MV-4-11 (cell line): ENCODE results near the gene KLRG1.

ENCODE experiments used
- DNase-seq: peaks from one replicate; lab custom pipeline; 2025; lab: John Stamatoyannopoulos, UW

Gene KLRG1

DNA sequence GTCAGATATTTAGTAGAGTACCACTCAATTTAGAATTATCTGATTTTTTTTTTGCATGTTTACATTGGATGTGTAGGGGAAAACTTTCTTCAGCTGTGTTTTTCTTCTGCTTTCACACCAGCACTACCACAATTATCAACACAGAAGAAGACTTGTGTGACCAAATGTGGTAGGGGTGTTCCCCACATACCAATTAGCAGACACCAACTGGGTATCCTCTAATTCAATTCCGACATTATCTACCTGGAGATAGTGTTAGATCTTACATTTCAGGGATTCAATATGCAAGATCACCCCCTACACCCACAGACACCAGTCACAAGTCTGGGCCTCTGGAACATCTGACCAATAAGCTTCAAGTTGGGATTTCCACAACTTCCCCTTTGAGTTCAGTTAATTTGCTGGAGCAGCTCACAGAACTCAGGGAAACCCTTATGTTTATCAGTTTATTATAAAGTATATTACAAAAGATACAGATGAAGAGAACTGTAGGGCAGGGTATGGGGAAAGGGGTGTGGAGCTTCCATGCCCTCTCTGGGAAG is 4.1 kb upstream of the KLRG1 start:
- DNase-seq: peak; percentile 38

DNA sequence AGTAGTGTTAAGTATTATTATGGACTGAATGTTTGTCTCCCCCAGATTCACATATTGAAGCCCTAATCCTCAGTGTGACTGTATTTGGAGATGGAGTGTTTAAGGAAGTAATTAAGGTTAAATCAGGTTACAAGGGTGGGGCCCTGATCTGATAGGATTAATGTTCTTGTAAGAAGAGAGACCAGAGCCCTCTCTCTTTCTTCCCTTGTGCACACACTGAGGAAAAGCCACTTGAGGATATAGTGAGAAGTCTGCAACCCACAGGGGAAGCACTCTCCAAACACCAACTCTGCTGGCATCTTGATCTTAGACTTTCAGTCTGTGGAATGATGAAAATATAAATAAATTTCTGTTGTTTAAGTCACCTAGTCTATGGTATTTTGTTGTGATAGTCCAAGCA is 2.2 kb upstream of the KLRG1 start:
- DNase-seq: peak; percentile 67

DNA sequence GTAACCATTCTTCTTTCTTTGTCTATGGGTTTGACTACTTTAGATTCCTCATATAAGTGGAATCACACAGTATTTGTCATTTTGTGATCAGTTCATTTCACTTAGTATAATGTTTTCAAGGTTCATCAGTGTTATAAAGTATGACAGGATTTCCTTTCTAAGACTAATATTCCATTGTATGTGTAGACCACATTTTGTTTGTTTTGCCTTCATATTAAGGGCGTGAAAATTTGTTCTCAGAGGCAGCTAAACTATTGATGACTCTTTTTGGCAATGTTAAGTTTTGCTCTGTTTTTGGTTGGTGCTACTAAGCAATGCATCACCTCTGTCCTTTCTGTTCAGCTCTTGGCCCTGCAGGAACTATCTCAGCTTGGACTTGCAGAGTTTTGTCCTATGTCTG is 1.7 kb upstream of the KLRG1 start:
- DNase-seq: no peak

DNA sequence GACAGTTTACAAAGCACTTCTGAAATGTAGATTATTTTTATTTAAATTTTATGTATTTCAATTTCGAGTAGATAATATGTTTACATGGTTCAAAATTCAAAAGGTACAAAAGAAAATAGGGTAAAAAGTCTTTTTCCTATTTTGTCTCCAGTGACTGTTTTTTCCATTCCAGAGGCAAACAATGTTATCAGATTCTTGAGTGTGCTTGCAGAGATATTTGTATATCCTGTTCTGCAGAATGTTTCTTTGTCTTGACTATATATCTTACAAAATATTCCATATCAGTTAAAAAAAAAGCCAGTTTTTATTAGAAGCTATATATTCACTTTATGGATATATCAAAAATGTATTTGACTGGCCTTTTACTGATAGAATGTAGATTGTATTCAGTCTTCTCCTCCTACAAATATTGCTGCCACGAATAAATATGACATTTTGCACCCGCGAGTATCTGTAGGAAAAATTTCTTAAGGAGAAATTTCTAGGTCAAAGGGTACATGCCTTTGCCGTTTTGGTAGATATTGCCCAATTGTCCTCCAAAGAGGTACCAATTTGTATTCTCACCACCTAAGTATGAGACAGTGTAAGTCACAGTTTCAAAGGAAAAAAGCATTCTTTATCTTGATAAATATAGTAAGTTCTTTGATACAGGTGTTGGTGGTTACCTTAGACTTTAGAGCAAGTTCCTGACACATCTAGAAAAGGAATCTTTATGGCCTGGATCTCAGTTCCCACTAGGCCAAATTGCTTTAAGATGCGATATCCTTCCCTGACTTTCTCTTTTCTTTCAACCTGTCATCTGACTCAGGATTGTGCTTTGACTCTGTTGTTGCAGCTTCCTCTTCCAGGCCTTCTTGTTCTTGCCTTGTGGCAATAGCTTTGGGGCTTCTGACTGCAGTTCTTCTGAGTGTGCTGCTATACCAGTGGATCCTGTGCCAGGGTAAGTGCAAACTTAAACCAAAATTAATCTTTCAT is 2.3 kb downstream of the KLRG1 start:
- peak; percentile 58 for DNase-seq

DNA sequence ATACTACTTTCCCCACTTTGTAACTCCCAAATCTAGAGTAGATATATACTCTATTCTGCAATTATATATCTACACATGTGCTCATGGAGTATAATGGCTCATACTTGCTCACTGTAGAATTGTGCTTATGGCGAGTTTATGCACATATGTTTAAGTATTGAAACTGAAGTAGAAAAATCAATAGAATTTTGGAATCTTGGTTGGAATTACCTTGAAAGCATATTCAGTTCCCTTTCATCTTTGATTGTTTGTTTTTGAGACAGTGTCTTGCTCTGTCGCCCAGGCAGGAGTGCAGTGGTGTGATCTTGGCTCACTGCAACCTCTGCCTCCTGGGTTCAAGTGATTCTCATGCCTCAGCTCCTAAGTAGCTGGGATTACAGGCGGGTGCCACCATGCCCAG is 4.5 kb downstream of the KLRG1 start:
- no peak for DNase-seq

DNA sequence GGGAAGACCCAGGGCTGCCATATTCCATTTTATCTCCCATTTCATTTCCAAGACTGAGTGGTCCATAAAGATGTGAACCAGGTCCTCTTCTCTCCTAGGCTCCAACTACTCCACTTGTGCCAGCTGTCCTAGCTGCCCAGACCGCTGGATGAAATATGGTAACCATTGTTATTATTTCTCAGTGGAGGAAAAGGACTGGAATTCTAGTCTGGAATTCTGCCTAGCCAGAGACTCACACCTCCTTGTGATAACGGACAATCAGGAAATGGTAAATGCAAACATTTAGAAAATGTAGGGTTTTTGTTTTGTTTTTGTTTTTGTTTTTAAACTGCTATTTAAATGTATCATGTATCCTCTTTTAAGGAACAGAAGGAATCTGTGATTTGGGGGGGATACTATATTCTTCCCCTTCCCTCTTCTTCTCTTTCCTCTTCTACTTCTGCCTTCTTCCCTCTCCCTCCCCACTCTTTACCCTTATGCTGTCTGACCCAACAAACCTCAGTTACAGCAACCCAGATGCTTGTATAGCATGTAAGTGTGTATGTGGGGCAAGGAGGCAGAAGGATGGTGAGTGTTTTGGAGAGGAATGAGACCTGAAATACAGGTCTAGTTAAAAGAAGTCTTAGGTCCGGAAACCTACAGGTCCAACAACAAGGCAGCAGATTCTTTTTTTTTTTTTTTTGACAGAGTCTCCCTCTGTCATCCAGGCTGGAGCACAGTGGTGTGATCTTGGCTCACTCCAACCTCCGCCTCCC is 5.9 kb downstream of the KLRG1 start:
- no peak for DNase-seq

DNA sequence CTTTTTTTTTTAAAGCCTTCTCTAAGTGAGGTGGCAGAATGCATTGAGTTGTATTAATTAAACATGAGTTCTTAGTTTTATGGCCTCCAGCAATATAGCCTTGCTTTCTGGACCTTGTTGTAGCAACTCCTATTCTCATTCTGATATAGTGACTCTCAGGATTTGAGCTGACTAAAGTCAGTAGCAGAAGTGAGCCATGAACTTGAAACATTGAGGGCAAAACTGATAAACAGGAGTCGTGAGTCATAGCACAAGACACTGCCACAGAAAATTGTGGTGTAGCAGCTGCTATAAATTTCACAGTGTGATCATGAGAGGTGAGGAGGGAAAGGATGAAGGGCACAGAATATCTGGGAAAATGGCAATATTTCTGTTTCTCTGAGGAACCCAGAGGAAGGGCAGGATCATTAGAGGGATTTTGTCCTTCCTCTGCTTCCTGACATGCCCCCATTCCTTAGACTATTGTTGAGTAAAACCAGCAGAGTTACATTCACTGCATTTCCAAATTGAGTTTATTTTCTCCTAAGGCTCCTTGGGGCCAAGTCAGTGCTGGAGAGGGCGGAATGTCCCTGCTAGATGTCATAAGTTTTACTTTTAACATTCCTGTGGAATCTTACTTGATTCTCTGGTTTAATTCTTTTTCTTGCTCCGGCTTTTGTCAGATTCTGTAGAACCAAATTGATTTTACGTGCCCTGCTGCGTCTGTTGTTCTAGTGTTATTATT is 7.5 kb downstream of the KLRG1 start:
- peak; percentile 88 for DNase-seq

DNA sequence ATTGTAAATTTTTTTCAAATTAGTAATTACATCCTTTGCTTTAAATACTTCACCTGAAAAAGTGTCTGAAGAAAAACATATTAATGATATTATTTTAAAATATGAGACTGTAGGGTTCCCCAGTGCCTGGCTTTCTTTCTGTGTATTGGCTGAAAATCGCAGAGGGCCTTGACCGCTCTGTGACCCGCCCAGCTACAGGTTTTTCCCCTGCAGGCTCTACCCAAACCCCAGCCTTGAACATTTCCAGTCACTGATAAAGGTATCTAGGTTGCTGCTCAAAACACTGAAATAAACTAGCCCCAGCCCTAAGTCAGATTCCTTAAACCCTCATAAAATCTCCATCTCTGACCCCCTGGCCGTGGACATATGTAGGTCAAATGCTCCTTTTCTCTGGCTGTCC is 11.9 kb downstream of the KLRG1 start:
- no peak for DNase-seq

DNA sequence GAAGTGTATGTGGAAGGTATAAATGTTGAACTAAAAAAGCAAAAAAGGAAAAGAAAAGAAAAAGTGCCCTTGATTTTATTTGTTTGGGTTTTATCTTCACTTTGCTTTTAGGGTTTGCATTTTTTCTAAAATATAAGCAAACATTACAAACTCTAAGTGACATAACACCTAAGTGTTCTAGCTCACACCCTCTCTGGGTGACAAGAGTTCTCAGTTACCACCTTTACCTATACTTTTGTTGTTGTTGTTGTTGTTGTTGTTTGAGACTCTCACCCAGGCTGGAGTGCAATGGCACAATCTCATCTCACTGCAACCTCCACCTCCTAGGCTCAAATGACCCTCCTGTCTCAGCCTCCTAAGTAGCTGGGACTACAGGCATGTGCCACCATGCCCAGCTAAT is 13.0 kb downstream of the KLRG1 start:
- no peak for DNase-seq

DNA sequence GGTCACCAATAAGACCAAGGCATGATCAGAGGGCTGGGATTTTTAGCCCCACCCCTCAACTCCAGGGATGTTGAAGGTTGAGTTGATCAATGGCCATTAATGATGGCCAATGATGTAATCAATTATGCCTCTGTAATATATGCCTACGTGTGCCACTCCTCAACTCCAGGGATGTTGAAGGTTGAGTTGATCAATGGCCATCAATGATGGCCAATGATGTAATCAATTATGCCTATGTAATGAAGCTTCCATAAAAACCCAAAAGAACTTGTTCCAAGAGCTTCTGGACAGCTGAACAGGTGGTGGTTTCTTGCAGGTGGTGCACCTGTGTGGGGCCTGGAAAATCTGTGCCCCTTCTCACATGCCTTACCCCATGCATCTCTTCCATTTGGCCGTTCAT is 33.2 kb downstream of the KLRG1 start:
- DNase-seq: no peak

DNA sequence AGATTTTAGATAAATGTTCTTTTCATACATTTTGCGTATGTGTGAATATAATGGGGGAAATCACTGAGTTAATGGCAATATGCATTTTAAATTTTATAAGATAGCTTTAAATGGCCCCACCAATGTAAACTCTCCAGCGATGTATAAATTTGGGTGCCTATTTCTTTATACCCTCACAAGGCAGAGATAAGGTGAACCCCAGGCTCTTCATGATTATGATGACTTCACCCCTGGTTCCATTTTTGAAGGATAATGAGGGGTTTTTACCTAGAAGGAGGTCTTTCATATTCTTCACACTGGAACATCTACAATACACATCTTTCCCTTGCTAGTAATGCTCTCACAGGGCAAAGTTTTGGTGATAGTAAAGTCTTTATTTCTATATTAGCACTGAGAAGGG is 35.2 kb downstream of the KLRG1 start:
- no peak for DNase-seq

DNA sequence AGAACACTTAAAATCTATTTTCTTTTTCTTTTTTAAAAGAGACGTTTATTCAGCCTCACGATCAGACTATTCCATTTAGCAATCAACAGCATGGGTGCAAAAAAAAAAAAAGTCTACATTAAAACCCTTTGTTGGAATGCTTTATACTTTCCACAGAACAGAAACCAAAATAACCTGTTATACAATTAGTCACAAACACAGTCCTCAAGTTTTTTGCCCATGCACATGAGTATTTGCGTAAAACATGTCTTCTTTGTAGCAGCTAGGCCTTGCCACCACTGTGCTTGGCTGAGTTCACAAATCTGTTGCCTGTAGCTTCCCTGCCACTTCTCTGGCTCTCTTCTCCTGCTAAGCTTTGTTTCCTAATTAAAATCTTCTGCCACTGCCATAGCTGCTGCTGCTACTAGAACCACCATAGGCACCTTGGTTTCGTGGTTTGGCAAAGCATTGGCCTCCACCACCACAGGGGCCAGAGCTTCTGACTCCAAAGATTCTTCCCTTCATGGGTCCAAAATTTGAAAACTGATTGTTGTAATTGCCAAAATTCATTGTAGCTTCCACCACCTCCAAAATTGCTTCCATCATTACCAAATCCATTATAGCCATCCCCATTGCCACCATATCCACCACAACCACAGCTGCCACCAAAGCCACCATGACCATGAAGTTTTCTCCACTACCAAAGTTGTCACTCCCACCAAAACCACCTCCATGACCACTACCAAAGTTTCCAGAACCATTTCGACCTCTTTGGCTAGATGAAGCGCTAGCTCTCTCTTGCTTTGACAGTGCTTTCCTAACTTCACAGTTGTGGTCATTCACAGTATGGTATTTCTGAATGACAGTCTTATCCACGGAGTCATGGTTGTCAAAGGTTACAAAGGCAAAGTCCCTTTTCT is 38.1 kb downstream of the KLRG1 start:
- DNase-seq: peak; percentile 10

DNA sequence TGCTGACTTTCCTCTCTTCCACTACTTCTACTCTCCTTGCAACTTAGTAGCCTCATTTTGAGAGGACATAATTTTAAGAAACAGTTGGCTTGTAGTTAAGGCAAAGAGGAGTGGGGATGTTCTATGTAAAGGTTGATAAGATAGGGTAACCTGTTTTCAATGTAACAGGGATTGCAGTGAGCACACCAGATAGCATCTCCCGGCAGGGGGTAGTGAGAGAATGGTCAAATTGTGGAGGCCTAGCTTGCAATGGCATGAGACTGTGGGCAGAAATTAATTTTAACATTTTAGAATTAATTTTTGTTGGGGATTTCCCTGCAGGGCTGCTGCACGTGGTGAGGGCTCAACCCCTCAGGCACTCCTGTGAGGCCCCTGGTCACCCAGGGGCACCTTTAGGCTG is 41.4 kb downstream of the KLRG1 start:
- no peak for DNase-seq

DNA sequence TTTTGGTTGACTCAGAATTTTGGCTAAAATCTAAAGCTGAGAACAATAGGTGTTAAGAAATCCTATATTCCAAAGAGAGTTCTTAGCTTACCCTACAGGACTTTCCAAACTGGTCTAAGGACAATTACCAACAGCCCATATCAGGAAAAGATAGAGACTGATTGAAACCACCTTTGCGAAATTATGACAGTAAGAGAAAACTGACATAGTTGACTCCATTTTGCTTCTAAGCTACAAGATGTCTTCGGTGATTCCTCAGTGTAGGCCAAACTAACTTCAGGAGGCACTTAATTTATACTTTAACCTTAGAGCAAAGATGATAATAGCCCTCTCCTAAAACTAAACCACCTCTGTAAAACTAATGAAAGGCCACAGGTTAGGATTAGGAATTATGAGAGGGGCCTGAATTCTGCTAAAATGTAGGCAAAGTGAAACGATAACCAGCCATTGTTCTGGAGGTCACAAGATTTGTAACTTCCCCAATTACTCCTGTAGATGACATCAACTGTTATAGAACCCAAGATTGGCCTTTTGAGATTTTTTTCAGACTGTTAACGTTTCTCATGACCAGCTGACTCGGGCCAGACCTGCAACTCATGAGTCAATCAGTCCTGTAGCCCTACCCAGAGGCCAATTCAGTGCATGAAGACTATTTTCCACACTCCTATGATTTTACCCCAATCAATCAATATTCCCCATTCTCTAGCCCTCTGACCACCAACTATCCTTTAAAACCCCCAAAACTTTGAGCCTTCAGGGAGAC is 43.0 kb downstream of the KLRG1 start:
- peak; percentile 79 for DNase-seq

DNA sequence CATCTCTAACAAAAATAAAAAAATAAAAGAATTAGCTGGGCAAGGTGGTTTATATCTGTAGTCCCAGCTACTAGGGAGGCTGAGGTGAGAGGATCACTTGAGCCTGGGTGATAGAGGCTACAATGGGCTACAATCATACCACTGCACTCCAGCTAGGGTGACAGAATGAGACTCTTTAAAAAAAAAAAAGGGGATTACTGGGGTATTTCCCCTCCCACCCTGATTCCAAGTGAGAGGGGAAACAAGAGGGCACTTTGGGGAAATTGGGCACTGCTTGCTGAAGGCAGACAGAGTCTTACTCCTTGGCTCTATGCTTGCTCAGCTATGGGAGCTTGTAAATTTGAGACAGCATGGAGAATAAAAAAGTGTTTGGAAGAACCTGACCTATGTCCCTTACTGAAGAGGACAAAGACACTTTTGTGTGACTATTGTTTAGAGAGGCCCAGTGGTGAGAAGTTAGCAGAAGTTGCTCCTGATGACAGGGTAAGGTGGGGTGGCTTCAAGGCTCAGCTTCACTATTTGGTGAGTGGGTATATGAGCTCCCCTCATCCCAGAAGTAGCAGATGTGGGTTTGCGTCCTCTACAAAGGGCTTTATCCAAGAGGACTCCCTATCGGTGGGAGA is 44.0 kb downstream of the KLRG1 start:
- no peak for DNase-seq

DNA sequence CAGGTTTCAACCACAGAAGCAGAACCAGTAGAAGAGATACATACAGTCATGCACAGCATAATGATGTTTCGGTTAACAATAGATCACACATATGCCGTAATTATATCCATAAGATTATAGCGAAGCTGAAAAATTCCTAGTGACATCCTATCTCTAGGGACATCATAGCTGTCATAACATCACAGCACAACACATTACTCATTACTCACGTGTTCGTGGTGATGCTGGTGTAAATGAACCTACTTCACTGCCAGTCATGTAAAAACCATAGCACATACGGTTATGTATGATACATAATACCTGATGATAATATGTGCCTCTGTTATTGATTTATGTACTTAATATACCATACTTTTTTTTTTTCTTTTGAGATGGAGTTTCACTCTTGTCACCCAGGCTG is 44.7 kb downstream of the KLRG1 start:
- no peak for DNase-seq

DNA sequence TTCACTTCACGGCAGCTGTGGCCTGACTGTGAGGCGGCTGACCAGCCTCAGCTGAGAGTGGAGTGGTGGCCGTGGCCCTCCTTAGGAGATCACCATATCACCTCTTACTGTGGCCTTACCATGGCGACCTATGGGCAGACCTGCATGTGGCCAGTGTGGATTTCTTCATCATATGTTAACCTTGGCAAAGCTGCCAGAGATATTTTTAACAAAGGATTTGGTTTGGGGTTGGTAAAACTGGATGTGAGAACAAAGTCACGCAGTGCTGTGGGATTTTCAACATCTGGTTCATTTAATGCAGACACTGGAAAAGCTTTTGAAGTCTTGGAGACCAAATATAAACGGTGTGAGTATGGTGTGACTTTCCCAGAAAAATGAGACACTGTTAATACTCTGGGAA is 46.9 kb downstream of the KLRG1 start:
- peak; percentile 25 for DNase-seq

DNA sequence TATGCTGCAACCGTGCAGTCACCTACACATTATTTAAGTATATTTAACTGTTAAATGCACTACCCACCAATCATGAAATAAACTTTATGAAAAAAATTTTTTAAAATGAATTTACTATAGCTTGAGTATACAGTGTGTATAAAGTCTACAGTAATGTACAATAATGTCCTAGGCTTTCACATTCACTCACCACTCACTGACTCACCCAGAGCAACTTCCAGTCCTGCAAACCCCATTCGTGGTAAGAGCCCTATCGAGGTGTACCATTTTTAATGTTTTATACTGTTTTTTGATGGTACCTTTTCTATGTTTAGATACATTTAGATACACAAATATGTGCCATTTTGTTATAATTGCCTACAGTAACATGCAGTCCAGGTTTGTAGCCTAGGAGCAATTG is 48.1 kb downstream of the KLRG1 start:
- no peak for DNase-seq

DNA sequence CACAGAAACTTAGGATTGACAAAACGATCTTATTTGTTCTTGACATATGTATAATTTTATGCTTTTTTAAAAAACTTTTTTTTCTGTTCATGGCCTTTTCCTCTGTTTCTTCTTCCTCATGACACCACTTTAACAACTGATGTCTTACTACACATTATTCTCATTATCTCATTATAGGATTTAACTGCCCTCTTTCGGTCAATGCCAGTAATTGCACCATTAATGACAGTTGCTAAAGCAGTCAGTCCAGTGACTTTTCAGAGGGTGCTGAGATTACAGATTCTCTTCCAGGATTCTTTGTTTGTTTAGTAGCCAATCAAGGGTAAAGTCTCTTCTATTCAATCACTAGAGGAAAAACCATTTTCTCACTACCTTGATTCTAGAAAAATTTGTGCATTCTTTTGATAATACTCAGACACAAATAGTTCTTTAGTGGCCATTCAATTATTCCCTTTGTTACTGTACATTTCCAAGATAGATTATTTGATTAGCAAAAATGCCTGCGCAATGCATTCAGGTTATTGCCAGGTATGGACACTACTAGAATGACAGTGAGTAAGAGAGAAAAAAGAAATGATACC is 50.1 kb downstream of the KLRG1 start:
- DNase-seq: peak; percentile 57
